ENCODE results near the gene NCOA5.

NCOA5 gene

GRCh38 chr20:46133886-46134654 lies 44.3 kb upstream of the NCOA5 start:
- TF ChIP-seq CTCF (IDR thresholded peaks at IDR 0.05; ENCODE audit: low read depth, low read length): no peak
- no peaks in the 10 kb centered on the region for H3K9me3 ChIP-seq (ENCODE audit: severe bottlenecking)
- no peak for DNase-seq
- H3K27me3 ChIP-seq (ENCODE audit: insufficient read depth, low read depth, severe bottlenecking): no peaks in the 10 kb centered on the region
- H3K4me3 ChIP-seq (ENCODE audit: low read depth, low read length): no peak overlapping the region
- H3K36me3 ChIP-seq: no peaks in the 10 kb centered on the region
- no peak overlapping the region for H3K27ac ChIP-seq

- no peaks in the 10 kb centered on the region for H3K27me3 ChIP-seq (ENCODE audit: insufficient read depth, low read depth, severe bottlenecking)
Measured at GRCh38 chr20:46132705-46133120, 43.0 kb upstream of the NCOA5 start.

DNA sequence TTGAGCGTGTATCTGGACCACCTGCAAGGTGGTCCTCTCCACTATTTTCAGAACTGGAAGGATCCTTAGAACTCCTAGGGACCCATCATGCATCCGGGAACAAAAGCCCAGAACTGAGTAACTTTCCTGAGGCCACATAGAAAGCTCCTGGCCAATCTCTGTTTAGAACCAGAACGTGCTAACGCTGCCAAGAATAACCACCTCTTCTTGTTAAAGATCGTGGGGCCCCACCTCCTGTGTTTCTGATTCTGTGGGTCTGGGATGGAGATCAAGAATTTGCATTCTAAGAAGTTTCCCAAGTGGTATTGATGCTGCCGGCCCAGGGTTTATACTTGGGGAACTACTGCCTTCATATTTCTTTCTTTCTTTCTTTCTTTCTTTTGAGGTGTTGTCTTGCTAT lies 41.6 kb upstream of the NCOA5 start:
- H3K4me3 ChIP-seq (ENCODE audit: low read depth, low read length): no peak overlapping the region
- no peaks in the 10 kb centered on the region for H3K9me3 ChIP-seq (ENCODE audit: severe bottlenecking)
- no peak for TF ChIP-seq CTCF (IDR thresholded peaks at IDR 0.05; ENCODE audit: low read depth, low read length)
- H3K27ac ChIP-seq: no peak overlapping the region
- H3K27me3 ChIP-seq (ENCODE audit: insufficient read depth, low read depth, severe bottlenecking): no peaks in the 10 kb centered on the region
- DNase-seq: no peak
- no peaks in the 10 kb centered on the region for H3K36me3 ChIP-seq

More at GRCh38 chr20:46132705-46133120, 43.0 kb upstream of the NCOA5 start:
- Histone ChIP-seq H3K27ac (no peak overlapping the region; the same call in 1 of the 2 replicates), H3K36me3 (no peaks in the 10 kb centered on the region), H3K4me3 (ENCODE audit: low read depth, low read length) (no peak overlapping the region), H3K9me3 (ENCODE audit: severe bottlenecking) (no peaks in the 10 kb centered on the region)
- peak; percentile 94 for TF ChIP-seq CTCF (IDR thresholded peaks at IDR 0.05; ENCODE audit: low read depth, low read length)
- peak; percentile 80 for DNase-seq

DNA sequence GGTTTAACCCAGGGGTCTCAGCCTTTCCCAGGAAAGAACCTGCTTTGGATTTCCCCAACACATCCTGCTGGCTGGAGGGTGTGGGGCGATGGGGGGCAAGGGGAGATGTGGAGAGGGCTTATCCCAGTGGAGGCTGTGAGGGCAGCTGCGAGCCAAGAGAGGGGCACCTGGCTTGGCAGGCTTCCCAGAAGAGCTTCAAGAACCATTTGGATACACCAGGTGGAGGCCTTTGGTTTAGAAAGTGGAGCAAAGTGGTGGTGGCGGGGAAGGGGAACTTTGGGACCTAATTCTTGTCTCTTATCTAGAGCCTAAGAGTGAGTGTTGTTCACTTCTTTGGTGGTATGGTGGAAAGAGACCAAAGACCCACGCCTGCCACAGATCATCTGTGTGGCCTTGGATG lies 40.8 kb upstream of the NCOA5 start:
- TF ChIP-seq CTCF (IDR thresholded peaks at IDR 0.05; ENCODE audit: low read depth, low read length): no peak
- H3K4me3 ChIP-seq (ENCODE audit: low read depth, low read length): no peak overlapping the region
- no peaks in the 10 kb centered on the region for H3K9me3 ChIP-seq (ENCODE audit: severe bottlenecking)
- no peak for DNase-seq
- H3K27ac ChIP-seq: peak overlapping the region; percentile 65
- H3K27me3 ChIP-seq (ENCODE audit: insufficient read depth, low read depth, severe bottlenecking): no peaks in the 10 kb centered on the region
- H3K36me3 ChIP-seq: no peaks in the 10 kb centered on the region

DNA sequence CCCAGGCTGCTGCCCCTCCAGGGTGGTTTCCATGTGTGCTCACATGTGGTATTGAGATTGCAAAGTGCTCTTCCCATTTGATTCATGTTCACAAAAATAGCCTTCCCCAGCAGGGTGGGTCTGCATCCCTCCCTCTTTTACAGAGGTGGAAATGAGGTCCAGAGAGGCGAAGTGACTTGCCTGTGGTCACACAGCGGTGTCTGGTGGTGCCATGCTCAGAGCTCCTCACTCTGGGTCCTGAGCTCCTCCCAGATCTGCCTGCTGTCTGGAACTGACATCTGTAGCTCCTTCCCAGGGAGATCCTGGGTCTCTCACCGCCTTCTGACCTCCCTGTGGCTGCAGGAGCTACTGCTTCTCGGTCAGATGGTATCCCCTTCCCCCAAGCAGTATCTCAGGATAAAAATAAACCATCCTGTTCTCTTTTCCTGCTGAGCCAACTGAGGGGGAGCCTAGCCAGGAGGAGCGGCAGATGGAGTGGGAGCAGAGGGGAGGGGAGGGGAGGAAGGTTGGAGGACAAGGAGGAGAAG lies 40.3 kb upstream of the NCOA5 start:
- H3K27me3 ChIP-seq (ENCODE audit: insufficient read depth, low read depth, severe bottlenecking): no peaks in the 10 kb centered on the region
- H3K36me3 ChIP-seq: no peaks in the 10 kb centered on the region
- H3K27ac ChIP-seq: peak overlapping the region; percentile 65
- no peaks in the 10 kb centered on the region for H3K9me3 ChIP-seq (ENCODE audit: severe bottlenecking)
- TF ChIP-seq CTCF (IDR thresholded peaks at IDR 0.05; ENCODE audit: low read depth, low read length): peak; percentile 31; the same call in 1 of the 2 replicates
- no peak overlapping the region for H3K4me3 ChIP-seq (ENCODE audit: low read depth, low read length)
- peak; percentile 89 for DNase-seq

Data from WERI-Rb-1 (cell line).